Thymus (tissue), 14 donors: ENCODE measurements around the gene RNF113A. TPM values are rescaled to one million over a fixed set of nuclear protein-coding genes. Genes with fewer than 3 reads are reported as not detected.

ENCODE experiments used
- DNase-seq, 9 donors: peaks; one replicate each; pipeline ENCODE4 v3.0.0-alpha.2; 2013; ENCODE audit warnings: low spot score in 9 of 9, low read depth in 6 of 9, missing footprints in 1 of 9
- H3K27ac ChIP-seq, 2 donors: one replicate each; pipeline ENCODE4 v1.5.1; 2013; ENCODE audit warnings: control low read depth in 1 of 2, low read depth in 1 of 2, low read length in 1 of 2, mild to moderate bottlenecking in 1 of 2, moderate library complexity in 1 of 2
- H3K27me3 ChIP-seq, 2 donors: one replicate each; pipeline ENCODE4 v1.5.1; 2013; ENCODE audit warnings: low read length in 1 of 2; ENCODE audit not compliant: control insufficient read depth in 2 of 2, insufficient read depth in 1 of 2
- H3K36me3 ChIP-seq, 2 donors: one replicate each; pipeline ENCODE4 v1.5.1; 2013; ENCODE audit warnings: low read length in 1 of 2, mild to moderate bottlenecking in 1 of 2, moderate library complexity in 1 of 2; ENCODE audit not compliant: control insufficient read depth in 2 of 2, insufficient read depth in 2 of 2
- H3K4me1 ChIP-seq, 2 donors: one replicate each; pipeline ENCODE4 v1.5.1; 2013; ENCODE audit warnings: low read length in 2 of 2; ENCODE audit not compliant: control insufficient read depth in 2 of 2, insufficient read depth in 2 of 2
- H3K4me3 ChIP-seq, 2 donors: one replicate each; pipeline ENCODE4 v1.5.1; 2013; ENCODE audit warnings: low read length in 2 of 2, control low read depth in 1 of 2, mild to moderate bottlenecking in 1 of 2
- H3K9me3 ChIP-seq, 2 donors: one replicate each; pipeline ENCODE4 v1.5.1; 2013; ENCODE audit warnings: low read length in 1 of 2, mild to moderate bottlenecking in 1 of 2; ENCODE audit not compliant: control insufficient read depth in 2 of 2, insufficient read depth in 1 of 2
- WGBS: extraction: QIAGEN DNeasy Blood & Tissue Kit; methylation state at CpG from one replicate; pipeline ENCODE4 v1.1.7; 2013; 5-methylcytosine and 5-hydroxymethylcytosine counted together
- long read RNA-seq, 10 donors: transcript quantifications; one replicate each; lab custom pipeline, GENCODE V29; 2026
- polyA plus RNA-seq: library from polyadenylated mRNA; stranded (reverse); fragments of 200-250 nt; gene quantifications from one replicate; pipeline ENCODE4 v1.2.3, GENCODE V29; 2013
- total RNA-seq: library from RNA; stranded (reverse); fragments of 120-200 nt; gene quantifications from one replicate; pipeline ENCODE4 v1.2.4, GENCODE V29; 2013
- donor health status: healthy.

RNF113A gene
- total RNA-seq = 28.6 TPM
- polyA plus RNA-seq = 34.3 TPM
- long read RNA-seq, donor 1, partial matches to known transcripts = 0 of 4 reads
- long read RNA-seq, donor 1, other reads (novel, unspliced or antisense) = 0 of 4 reads
- long read RNA-seq, donor 2, transcript RNF113A-201 (1 exons, 1,353 nt) = major isoform, 38 of 38 reads
- long read RNA-seq, donor 2, partial matches to known transcripts = 0 of 38 reads
- long read RNA-seq, donor 2, other reads (novel, unspliced or antisense) = 0 of 38 reads
- long read RNA-seq, donor 3, transcript RNF113A-201 (1 exons, 1,353 nt) = major isoform, 59 of 59 reads
- long read RNA-seq, donor 3, partial matches to known transcripts = 0 of 59 reads
- long read RNA-seq, donor 3, other reads (novel, unspliced or antisense) = 0 of 59 reads
- long read RNA-seq, donor 4, transcript RNF113A-201 (1 exons, 1,353 nt) = major isoform, 28 of 28 reads
- long read RNA-seq, donor 4, partial matches to known transcripts = 0 of 28 reads
- long read RNA-seq, donor 4, other reads (novel, unspliced or antisense) = 0 of 28 reads
- long read RNA-seq, donor 5, transcript RNF113A-201 (1 exons, 1,353 nt) = major isoform, 49 of 49 reads
- long read RNA-seq, donor 5, partial matches to known transcripts = 0 of 49 reads
- long read RNA-seq, donor 5, other reads (novel, unspliced or antisense) = 0 of 49 reads
- long read RNA-seq, donor 6, transcript RNF113A-201 (1 exons, 1,353 nt) = major isoform, 19 of 19 reads
- long read RNA-seq, donor 6, partial matches to known transcripts = 0 of 19 reads
- long read RNA-seq, donor 6, other reads (novel, unspliced or antisense) = 0 of 19 reads
- long read RNA-seq, donor 7, transcript RNF113A-201 (1 exons, 1,353 nt) = major isoform, 47 of 1,076 reads
- long read RNA-seq, donor 7, partial matches to known transcripts = 133 of 1,076 reads
- long read RNA-seq, donor 7, other reads (novel, unspliced or antisense) = 896 of 1,076 reads
- long read RNA-seq, donor 8, transcript RNF113A-201 (1 exons, 1,353 nt) = major isoform, 11 of 11 reads
- long read RNA-seq, donor 8, partial matches to known transcripts = 0 of 11 reads
- long read RNA-seq, donor 8, other reads (novel, unspliced or antisense) = 0 of 11 reads
- long read RNA-seq, donor 9, transcript RNF113A-201 (1 exons, 1,353 nt) = major isoform, 14 of 14 reads
- long read RNA-seq, donor 9, partial matches to known transcripts = 0 of 14 reads
- long read RNA-seq, donor 9, other reads (novel, unspliced or antisense) = 0 of 14 reads
- long read RNA-seq, donor 10, transcript RNF113A-201 (1 exons, 1,353 nt) = major isoform, 24 of 24 reads
- long read RNA-seq, donor 10, partial matches to known transcripts = 0 of 24 reads
- long read RNA-seq, donor 10, other reads (novel, unspliced or antisense) = 0 of 24 reads

DNA sequence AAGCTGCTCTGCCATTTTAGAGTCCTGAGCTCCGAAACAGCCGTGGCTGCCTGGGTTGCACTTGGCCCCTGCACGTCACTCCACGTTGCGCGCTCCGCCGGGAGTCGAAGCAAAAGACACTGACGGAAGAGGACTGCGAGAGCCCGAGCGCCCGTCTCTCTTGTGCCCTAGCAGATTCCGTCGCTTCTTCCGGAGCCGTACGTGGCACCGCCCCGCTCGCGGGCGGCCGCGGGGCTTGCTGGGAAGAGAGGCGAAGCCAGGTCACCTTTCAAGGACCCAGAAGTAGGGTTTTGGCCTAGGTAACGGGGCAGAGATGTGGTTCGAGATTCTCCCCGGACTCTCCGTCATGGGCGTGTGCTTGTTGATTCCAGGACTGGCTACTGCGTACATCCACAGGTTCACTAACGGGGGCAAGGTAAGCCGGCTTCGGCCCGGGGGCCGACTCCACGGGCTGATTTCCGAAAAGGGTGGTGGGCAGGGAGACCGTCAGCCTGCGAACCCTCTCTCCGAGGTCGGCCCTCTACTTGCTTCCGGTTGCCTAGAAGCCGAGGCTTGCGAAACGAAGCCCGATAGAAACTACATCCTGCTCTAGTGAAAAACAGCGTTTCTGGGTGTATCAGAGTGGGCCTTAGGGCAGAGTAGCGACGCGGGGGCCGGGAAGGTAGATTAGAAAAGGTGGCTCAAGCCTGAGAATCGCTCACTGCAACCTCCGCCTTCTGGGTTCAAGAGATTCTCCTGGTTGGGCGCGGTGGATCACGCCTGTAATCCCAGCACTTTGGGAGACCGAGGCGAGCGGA lies at the start of gene RNF113A, which contains the start of gene NDUFA1:
TSS of gene RNF113A (minus strand) at position 135 of the 797 bp plus-strand sequence. CDS start at position 15, 120 bp downstream.
TSS of gene NDUFA1 (plus strand) at position 234 of the 797 bp plus-strand sequence. CDS start at position 314, 80 bp downstream.
- peak within 1 kb of the TSS; percentile 74 to 78 for H3K4me3 ChIP-seq
- under 1% methylated on average over 62 of the region's 62 CpGs for WGBS
- peak within 1 kb of the TSS; percentile 97 to 98 for H3K27ac ChIP-seq
- DNase-seq = peak in 8 of 9 donors; percentile 67 to 93 (median 78)
- H3K27me3 ChIP-seq = no peaks in the 10 kb centered on the region
- peaks cover 0 to 2% of the 10 kb centered on the region in 2 donors for H3K9me3 ChIP-seq
- H3K36me3 ChIP-seq = peaks cover 0 to 5% of the 10 kb centered on the region in 2 donors
- peaks cover 3 to 4% of the 10 kb centered on the region in 2 donors for H3K4me1 ChIP-seq

GRCh38 chrX:119919835-119920585 lies 48.5 kb upstream of the RNF113A start:
- Histone ChIP-seq H3K4me1 (no peaks in the 10 kb centered on the region), H3K27me3 (no peaks in the 10 kb centered on the region), H3K4me3 (no peak overlapping the region), H3K9me3 (no peaks in the 10 kb centered on the region), H3K36me3 (peaks cover 0 to under 1% of the 10 kb centered on the region in 2 donors), H3K27ac (no peak overlapping the region)
- 97% methylated on average over 5 of the region's 5 CpGs for WGBS
- no peak for DNase-seq

DNA sequence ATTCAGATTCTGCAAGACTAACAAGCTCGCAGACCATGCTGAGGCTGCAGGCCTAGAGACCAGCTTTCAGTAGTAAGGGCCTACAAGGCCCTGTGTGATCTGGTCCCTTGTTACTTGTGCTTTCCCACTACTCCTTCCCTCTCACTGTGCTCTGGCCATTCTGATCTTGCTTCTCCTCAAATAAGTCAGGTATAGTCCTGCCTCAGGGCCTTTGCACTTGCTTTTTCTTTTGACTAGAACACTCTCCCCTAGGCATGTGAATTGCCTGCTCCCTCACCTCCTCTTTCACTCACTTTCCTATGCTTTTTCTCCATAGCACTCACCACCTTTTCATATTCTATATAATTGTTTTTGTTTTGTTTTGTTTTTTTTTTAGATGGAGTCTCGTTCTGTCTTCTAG lies 46.3 kb upstream of the RNF113A start:
- WGBS = 98% methylated on average over 2 of the region's 2 CpGs
- Histone ChIP-seq H3K4me3 (no peak overlapping the region), H3K27ac (no peak overlapping the region), H3K27me3 (no peaks in the 10 kb centered on the region), H3K9me3 (no peaks in the 10 kb centered on the region), H3K4me1 (no peaks in the 10 kb centered on the region), H3K36me3 (no peaks in the 10 kb centered on the region)
- no peak for DNase-seq

- H3K36me3 ChIP-seq = no peaks in the 10 kb centered on the region
- H3K4me3 ChIP-seq = no peak overlapping the region
- H3K27ac ChIP-seq = no peak overlapping the region
These were observed 44.8 kb upstream of the RNF113A start for GRCh38 chrX:119916310-119916709.

DNA sequence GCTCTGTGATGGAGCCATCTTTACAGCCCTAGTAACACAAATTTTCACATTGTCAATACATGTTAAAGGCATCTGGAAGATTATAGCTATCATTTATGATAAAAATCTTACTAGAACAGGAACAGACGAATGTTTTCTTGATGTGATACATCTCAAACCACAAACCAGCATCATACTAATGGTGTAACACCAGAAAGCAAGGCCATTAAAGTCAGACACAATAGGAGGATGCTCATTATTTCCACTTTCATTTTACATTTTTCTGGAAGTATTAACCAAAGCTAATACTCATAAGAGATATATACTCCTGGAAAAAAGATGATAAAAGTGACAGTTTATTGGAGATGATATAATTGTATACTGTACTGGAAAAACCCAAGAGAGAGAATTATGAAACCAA lies 29.4 kb upstream of the RNF113A start:
- H3K36me3 ChIP-seq = no peaks in the 10 kb centered on the region
- H3K4me3 ChIP-seq = no peak overlapping the region
- no peaks in the 10 kb centered on the region for H3K27me3 ChIP-seq
- no peaks in the 10 kb centered on the region for H3K9me3 ChIP-seq
- H3K27ac ChIP-seq = no peak overlapping the region
- H3K4me1 ChIP-seq = no peaks in the 10 kb centered on the region
- DNase-seq = no peak
- 43% methylated on average over 1 of the region's 1 CpG for WGBS

More at GRCh38 chrX:119916310-119916709, 44.8 kb upstream of the RNF113A start:
- Histone ChIP-seq H3K9me3 (no peaks in the 10 kb centered on the region), H3K27me3 (no peaks in the 10 kb centered on the region), H3K4me1 (no peaks in the 10 kb centered on the region)
- 99% methylated on average over 5 of the region's 5 CpGs for whole genome bisulfite sequencing
- DNase-seq = no peak

GRCh38 chrX:119899125-119899524 lies 27.6 kb upstream of the RNF113A start:
- no peaks in the 10 kb centered on the region for H3K4me1 ChIP-seq
- no peak for DNase-seq
- no peaks in the 10 kb centered on the region for H3K9me3 ChIP-seq
- whole genome bisulfite sequencing = 33% methylated on average over 2 of the region's 2 CpGs
- H3K27ac ChIP-seq = no peak overlapping the region
- no peaks in the 10 kb centered on the region for H3K27me3 ChIP-seq
- H3K36me3 ChIP-seq = no peaks in the 10 kb centered on the region
- H3K4me3 ChIP-seq = no peak overlapping the region

- no peak for DNase-seq
- Histone ChIP-seq H3K4me1 (no peaks in the 10 kb centered on the region), H3K27me3 (no peaks in the 10 kb centered on the region), H3K4me3 (no peak within 1 kb of the TSS), H3K9me3 (no peaks in the 10 kb centered on the region), H3K27ac (no peak within 1 kb of the TSS), H3K36me3 (no peaks in the 10 kb centered on the region)
- WGBS = 85% methylated on average over 4 of the region's 4 CpGs
These were observed 24.4 kb upstream of the RNF113A start, which contains the start of gene AKAP14 for GRCh38 chrX:119895843-119896326. Gene AKAP14 (plus strand): TSS chrX:119895893. CDS start chrX:119903224, 7,331 bp downstream.
